GM23338 (cell line): ENCODE measurements around the gene PDXDC1.

Experiments
- CREB1 ChIP-seq: fragments of 250-450 bp; sonication (Bioruptor Pico); IDR thresholded peaks from 2 replicates; pipeline ENCODE4 v1.5.0; 2020; ENCODE audit warnings: low read depth, mild to moderate bottlenecking, moderate library complexity
- CTCF ChIP-seq, 2 experiments: fragments of 200-600 bp in 1 of 2; sonication (generic) in 1 of 2; conservative IDR thresholded peaks; 2 replicates each; pipeline versions ENCODE4 v1.5.1 to v1.6.1; 2016 to 2017; ENCODE audit warnings: antibody characterized with exemption in 2 of 2, low read depth in 2 of 2, mild to moderate bottlenecking in 2 of 2, moderate library complexity in 1 of 2
- ETS1 ChIP-seq: IDR thresholded peaks from 2 replicates; pipeline ENCODE4 v1.6.1; 2016; ENCODE audit warnings: antibody characterized with exemption
- EZH2 ChIP-seq: fragments of 200-600 bp; sonication (generic); IDR thresholded peaks from one replicate; pipeline ENCODE4 v1.8.0; 2017; ENCODE audit warnings: antibody characterized with exemption, mild to moderate bottlenecking, low read depth; ENCODE audit not compliant: unreplicated experiment
- EZH2phosphoT487 ChIP-seq: fragments of 200-600 bp; sonication (generic); IDR thresholded peaks from one replicate; pipeline ENCODE4 v1.8.1; 2018; ENCODE audit warnings: antibody characterized with exemption; ENCODE audit not compliant: unreplicated experiment
- JUNB ChIP-seq: IDR thresholded peaks from one replicate; pipeline ENCODE4 v1.6.1; 2016; ENCODE audit warnings: antibody characterized with exemption; ENCODE audit not compliant: unreplicated experiment
- NANOG ChIP-seq: IDR thresholded peaks from 2 replicates; pipeline ENCODE4 v1.6.1; 2016; ENCODE audit warnings: antibody characterized with exemption, borderline replicate concordance
- POLR2AphosphoS5 ChIP-seq: IDR thresholded peaks from 2 replicates; pipeline ENCODE4 v1.6.1; 2016; ENCODE audit warnings: antibody characterized with exemption, low read depth
- ZNF114 ChIP-seq: fragments of 250-450 bp; sonication (Bioruptor Pico); IDR thresholded peaks from 2 replicates; pipeline ENCODE4 v1.5.0; 2020; ENCODE audit warnings: mild to moderate bottlenecking, moderate library complexity
- ZNF331 ChIP-seq: fragments of 250-450 bp; sonication (Bioruptor Pico); IDR thresholded peaks from 2 replicates; pipeline ENCODE4 v1.5.0; 2020; ENCODE audit warnings: low read depth, mild to moderate bottlenecking, moderate library complexity
- ZNF462 ChIP-seq: fragments of 250-450 bp; sonication (Bioruptor Pico); IDR thresholded peaks from 2 replicates; pipeline ENCODE4 v1.5.0; 2020; ENCODE audit warnings: mild to moderate bottlenecking, moderate library complexity
- TF ChIP-seq, protein P1 (sequence below): IDR thresholded peaks from one replicate; pipeline ENCODE4 v1.6.1; 2018; ENCODE audit warnings: antibody characterized with exemption; ENCODE audit not compliant: unreplicated experiment

GRCh38 chr16:15035163-15035729, 60.4 kb downstream of the PDXDC1 start:
- TF ChIP-seq JUNB (no peak), EZH2phosphoT487 (no peak), CTCF (conservative IDR thresholded peaks at IDR 0.05; ENCODE audit: low read depth in 2 of 2) (no peak), POLR2AphosphoS5 (no peak), EZH2 (no peak), CREB1 (CRISPR knock-in tag) (no peak), NANOG (no peak), ZNF331 (CRISPR knock-in tag) (no peak), ZNF114 (CRISPR knock-in tag) (no peak), ETS1 (no peak), ZNF462 (no peak)
- TF ChIP-seq, protein P1, sequence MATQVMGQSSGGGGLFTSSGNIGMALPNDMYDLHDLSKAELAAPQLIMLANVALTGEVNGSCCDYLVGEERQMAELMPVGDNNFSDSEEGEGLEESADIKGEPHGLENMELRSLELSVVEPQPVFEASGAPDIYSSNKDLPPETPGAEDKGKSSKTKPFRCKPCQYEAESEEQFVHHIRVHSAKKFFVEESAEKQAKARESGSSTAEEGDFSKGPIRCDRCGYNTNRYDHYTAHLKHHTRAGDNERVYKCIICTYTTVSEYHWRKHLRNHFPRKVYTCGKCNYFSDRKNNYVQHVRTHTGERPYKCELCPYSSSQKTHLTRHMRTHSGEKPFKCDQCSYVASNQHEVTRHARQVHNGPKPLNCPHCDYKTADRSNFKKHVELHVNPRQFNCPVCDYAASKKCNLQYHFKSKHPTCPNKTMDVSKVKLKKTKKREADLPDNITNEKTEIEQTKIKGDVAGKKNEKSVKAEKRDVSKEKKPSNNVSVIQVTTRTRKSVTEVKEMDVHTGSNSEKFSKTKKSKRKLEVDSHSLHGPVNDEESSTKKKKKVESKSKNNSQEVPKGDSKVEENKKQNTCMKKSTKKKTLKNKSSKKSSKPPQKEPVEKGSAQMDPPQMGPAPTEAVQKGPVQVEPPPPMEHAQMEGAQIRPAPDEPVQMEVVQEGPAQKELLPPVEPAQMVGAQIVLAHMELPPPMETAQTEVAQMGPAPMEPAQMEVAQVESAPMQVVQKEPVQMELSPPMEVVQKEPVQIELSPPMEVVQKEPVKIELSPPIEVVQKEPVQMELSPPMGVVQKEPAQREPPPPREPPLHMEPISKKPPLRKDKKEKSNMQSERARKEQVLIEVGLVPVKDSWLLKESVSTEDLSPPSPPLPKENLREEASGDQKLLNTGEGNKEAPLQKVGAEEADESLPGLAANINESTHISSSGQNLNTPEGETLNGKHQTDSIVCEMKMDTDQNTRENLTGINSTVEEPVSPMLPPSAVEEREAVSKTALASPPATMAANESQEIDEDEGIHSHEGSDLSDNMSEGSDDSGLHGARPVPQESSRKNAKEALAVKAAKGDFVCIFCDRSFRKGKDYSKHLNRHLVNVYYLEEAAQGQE: no peak
